ENCODE results near the gene EFHC2.

- TF ChIP-seq CTCF (IDR thresholded peaks at IDR 0.05; ENCODE audit: low read depth, low read length, poor library complexity, severe bottlenecking) = no peak
- no peak for TF ChIP-seq EZH2phosphoT487 (IDR thresholded peaks at IDR 0.05; ENCODE audit: borderline replicate concordance, low read length)
Observed at GRCh38 chrX:44203791-44204190, 139.7 kb downstream of the EFHC2 start.
